ENCODE data around the gene ZGLP1. TPM values are rescaled to one million over a fixed set of nuclear protein-coding genes. Genes with fewer than 3 reads are reported as not detected.
"Not testable (repeated sequence)": the region's sequence is repeated elsewhere in the genome, so short reads cannot be mapped to it uniquely, and the experiment has no call there.

The ZGLP1 gene
- total RNA-seq, 2 donors from 2014 or later, result 2.3 to 4.6 TPM

GRCh38 chr19:10338940-10339339, 29.3 kb upstream of the ZGLP1 start:
- TF ChIP-seq, protein P1, sequence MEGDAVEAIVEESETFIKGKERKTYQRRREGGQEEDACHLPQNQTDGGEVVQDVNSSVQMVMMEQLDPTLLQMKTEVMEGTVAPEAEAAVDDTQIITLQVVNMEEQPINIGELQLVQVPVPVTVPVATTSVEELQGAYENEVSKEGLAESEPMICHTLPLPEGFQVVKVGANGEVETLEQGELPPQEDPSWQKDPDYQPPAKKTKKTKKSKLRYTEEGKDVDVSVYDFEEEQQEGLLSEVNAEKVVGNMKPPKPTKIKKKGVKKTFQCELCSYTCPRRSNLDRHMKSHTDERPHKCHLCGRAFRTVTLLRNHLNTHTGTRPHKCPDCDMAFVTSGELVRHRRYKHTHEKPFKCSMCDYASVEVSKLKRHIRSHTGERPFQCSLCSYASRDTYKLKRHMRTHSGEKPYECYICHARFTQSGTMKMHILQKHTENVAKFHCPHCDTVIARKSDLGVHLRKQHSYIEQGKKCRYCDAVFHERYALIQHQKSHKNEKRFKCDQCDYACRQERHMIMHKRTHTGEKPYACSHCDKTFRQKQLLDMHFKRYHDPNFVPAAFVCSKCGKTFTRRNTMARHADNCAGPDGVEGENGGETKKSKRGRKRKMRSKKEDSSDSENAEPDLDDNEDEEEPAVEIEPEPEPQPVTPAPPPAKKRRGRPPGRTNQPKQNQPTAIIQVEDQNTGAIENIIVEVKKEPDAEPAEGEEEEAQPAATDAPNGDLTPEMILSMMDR (IDR thresholded peaks at IDR 0.05), result no peak
- no peak for TF ChIP-seq POLR2A (IDR thresholded peaks at IDR 0.05)
- H3K27me3 ChIP-seq, result no peaks in the 10 kb centered on the region
- intact Hi-C loops (cut with DNase I), result no loop called here
- no peak for DNase-seq
- no peak for ATAC-seq
- H3K36me3 ChIP-seq (replicated peaks in 1 of 2; ENCODE audit: insufficient read depth in 1 of 2, low read depth in 2 of 2), result no peaks in the 10 kb centered on the region
- 65 to 75% methylated on average over 6 of the region's 6 CpGs for WGBS, 2 donors
- H3K27ac ChIP-seq, result no peak overlapping the region
- H3K4me3 ChIP-seq, result no peak overlapping the region
- peaks cover 12% of the 10 kb centered on the region for H3K4me1 ChIP-seq
- no peaks in the 10 kb centered on the region for H3K9me3 ChIP-seq

DNA sequence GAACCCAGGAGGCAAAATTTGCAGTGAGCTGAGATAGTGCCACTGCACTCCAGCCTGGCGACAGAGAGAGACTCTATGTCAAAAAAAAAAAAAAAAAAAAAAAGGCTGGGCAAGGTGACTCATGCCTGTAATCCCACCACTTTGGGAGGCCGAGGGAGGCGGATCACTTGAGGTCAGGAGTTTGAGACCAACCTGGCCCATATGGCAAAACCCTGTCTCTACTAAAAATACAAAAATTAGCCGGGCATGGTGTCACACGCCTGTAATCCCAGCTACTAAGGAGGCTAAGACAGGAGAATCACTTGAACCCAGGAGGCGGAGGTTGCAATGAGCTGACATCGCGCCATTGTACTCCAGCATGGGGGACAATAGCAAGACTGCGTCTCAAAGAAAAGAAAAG, 27.1 kb upstream of the ZGLP1 start:
- H3K4me3 ChIP-seq; H3K27ac ChIP-seq; DNase-seq; H3K27me3 ChIP-seq; intact Hi-C loops (cut with DNase I); ATAC-seq; H3K9me3 ChIP-seq; H3K36me3 ChIP-seq (replicated peaks in 1 of 2; ENCODE audit: insufficient read depth in 1 of 2, low read depth in 2 of 2): not testable (repeated sequence)
- WGBS, 2 donors, result 87 to 92% methylated on average over 8 to 9 of the region's 9 CpGs
- peaks cover 27% of the 10 kb centered on the region for H3K4me1 ChIP-seq

- Histone ChIP-seq H3K4me1 (peaks cover 29% of the 10 kb centered on the region), H3K27ac (peak overlapping the region in 3 of 4 donors; percentile 65 to 91 (median 90)), H3K9me3 (no peaks in the 10 kb centered on the region), H3K36me3 (replicated peaks in 1 of 2; ENCODE audit: insufficient read depth in 1 of 2, low read depth in 2 of 2) (peaks cover 0 to under 1% of the 10 kb centered on the region in 2 donors), H3K4me3 (no peak overlapping the region), H3K27me3 (no peaks in the 10 kb centered on the region)
- TF ChIP-seq POLR2A (IDR thresholded peaks at IDR 0.05), result no peak
- TF ChIP-seq, protein P1 (IDR thresholded peaks at IDR 0.05), result no peak
- ATAC-seq, result no peak
- WGBS, 2 donors, result 51 to 70% methylated on average over 6 to 24 of the region's 26 CpGs
- intact Hi-C loops (cut with DNase I), result no loop called here
- DNase-seq, result no peak
Observed at GRCh38 chr19:10335352-10335985, 25.9 kb upstream of the ZGLP1 start.

GRCh38 chr19:10334588-10335351, 25.2 kb upstream of the ZGLP1 start:
- 12 to 32% methylated on average over 17 to 59 of the region's 59 CpGs for WGBS, 2 donors
- H3K36me3 ChIP-seq (replicated peaks in 1 of 2; ENCODE audit: insufficient read depth in 1 of 2, low read depth in 2 of 2), result peaks cover 0 to 8% of the 10 kb centered on the region in 2 donors
- H3K27ac ChIP-seq, result peak overlapping the region; percentile 65 to 91 (median 86)
- H3K4me3 ChIP-seq, result peak overlapping the region; percentile 30 to 35
- DNase-seq, result peak; percentile 98
- H3K4me1 ChIP-seq, result peaks cover 29% of the 10 kb centered on the region
- no peaks in the 10 kb centered on the region for H3K27me3 ChIP-seq
- intact Hi-C loops (cut with DNase I), result no loop called here
- H3K9me3 ChIP-seq, result no peaks in the 10 kb centered on the region
- peak; percentile 84 for ATAC-seq
- TF ChIP-seq, protein P1 (IDR thresholded peaks at IDR 0.05), result peak in 2 of 7 experiments; percentile 1 to 15
- TF ChIP-seq POLR2A (IDR thresholded peaks at IDR 0.05), result peak; percentile 50 to 84 (median 81)

GRCh38 chr19:10333758-10334587, 24.4 kb upstream of the ZGLP1 start:
- Histone ChIP-seq H3K9me3 (no peaks in the 10 kb centered on the region), H3K27ac (peak overlapping the region; percentile 65 to 91 (median 86)), H3K4me3 (peak overlapping the region; percentile 30 to 35), H3K36me3 (replicated peaks in 1 of 2; ENCODE audit: insufficient read depth in 1 of 2, low read depth in 2 of 2) (peaks cover 0 to 15% of the 10 kb centered on the region in 2 donors), H3K27me3 (no peaks in the 10 kb centered on the region), H3K4me1 (peaks cover 29% of the 10 kb centered on the region)
- intact Hi-C loops (cut with DNase I), result no loop called here
- DNase-seq (peak in 2 of 4 donors; percentile 26 to 29), ATAC-seq (peak; percentile 5)
- no peak for TF ChIP-seq POLR2A (IDR thresholded peaks at IDR 0.05)
- TF ChIP-seq, protein P1 (IDR thresholded peaks at IDR 0.05), result peak in 2 of 7 experiments; percentile 6 to 12
- WGBS, 2 donors, result 7 to 11% methylated on average over 11 to 43 of the region's 44 CpGs
